HG03095 (cell line): Measurements from ENCODE around the gene NFIB.
A peak's percentile ranks its signal among the peaks of the same experiment; 100 is the strongest.

Experiments used
- ATAC-seq: cut with Tn5 transposase; IDR thresholded peaks from one replicate; pipeline ENCODE4 v1.9.1; 2021; ENCODE audit warnings: moderate library complexity; ENCODE audit not compliant: unreplicated experiment

The NFIB gene

GRCh38 chr9:14321517-14322130 lies 7.7 kb upstream of the NFIB start:
- no peak for ATAC-seq

- ATAC-seq, result no peak
Observed at GRCh38 chr9:14320271-14321181, 6.6 kb upstream of the NFIB start.

GRCh38 chr9:14318934-14319580 lies 5.1 kb upstream of the NFIB start:
- ATAC-seq, result no peak

GRCh38 chr9:14318361-14318760 lies 4.4 kb upstream of the NFIB start:
- no peak for ATAC-seq

GRCh38 chr9:14317667-14318320 lies 3.9 kb upstream of the NFIB start:
- no peak for ATAC-seq

GRCh38 chr9:14316602-14317300 lies 2.8 kb upstream of the NFIB start:
- no peak for ATAC-seq

GRCh38 chr9:14315875-14316601 lies 2.1 kb upstream of the NFIB start:
- no peak for ATAC-seq

GRCh38 chr9:14314929-14315874 lies 1.3 kb upstream of the NFIB start:
- ATAC-seq, result peak; percentile 30

- ATAC-seq, result peak; percentile 3
Observed at GRCh38 chr9:14314424-14314928, 535 bp upstream of the NFIB start.

- ATAC-seq, result no peak
Observed at GRCh38 chr9:14313378-14313940, 482 bp downstream of the NFIB start.

GRCh38 chr9:14312719-14313377 lies 1.1 kb downstream of the NFIB start:
- no peak for ATAC-seq

GRCh38 chr9:14311956-14312685 lies 1.8 kb downstream of the NFIB start:
- ATAC-seq, result no peak

- no peak for ATAC-seq
Observed at GRCh38 chr9:14311171-14311949, 2.6 kb downstream of the NFIB start.

- ATAC-seq, result no peak
Observed at GRCh38 chr9:14310311-14310710, 3.6 kb downstream of the NFIB start.

- no peak for ATAC-seq
Observed at GRCh38 chr9:14309403-14309802, 4.5 kb downstream of the NFIB start.

- no peak for ATAC-seq
Observed at GRCh38 chr9:14308853-14309145, 5.1 kb downstream of the NFIB start.
